SIG-M5 (cell line): ENCODE measurements around the gene BFSP2.
"Not testable (repeated sequence)": the region's sequence is repeated elsewhere in the genome, so short reads cannot be mapped to it uniquely, and the experiment has no call there.

Experiments used
- DNase-seq: peaks from one replicate; lab custom pipeline; 2025; lab: John Stamatoyannopoulos, UW

Gene BFSP2

DNA sequence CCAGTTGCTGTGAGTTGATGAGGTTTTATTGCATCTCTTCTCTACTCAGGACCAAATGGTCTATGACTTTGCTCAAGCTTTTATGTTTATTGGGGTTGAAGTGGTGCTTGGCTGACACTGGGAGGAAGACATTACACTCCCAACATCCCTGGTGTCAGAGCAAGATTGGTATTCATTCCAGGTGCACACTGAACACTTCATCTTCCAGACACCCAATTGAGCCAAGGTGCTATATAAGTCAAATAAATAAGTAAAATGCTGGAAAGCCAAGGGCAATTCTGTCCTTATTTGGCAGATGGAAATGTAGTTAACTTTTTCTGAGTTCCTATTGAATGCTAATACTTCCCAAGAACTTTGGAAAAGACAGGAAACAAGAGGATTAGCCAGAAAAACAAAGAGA, 120.4 kb downstream of the BFSP2 start:
- DNase-seq, result no peak

DNA sequence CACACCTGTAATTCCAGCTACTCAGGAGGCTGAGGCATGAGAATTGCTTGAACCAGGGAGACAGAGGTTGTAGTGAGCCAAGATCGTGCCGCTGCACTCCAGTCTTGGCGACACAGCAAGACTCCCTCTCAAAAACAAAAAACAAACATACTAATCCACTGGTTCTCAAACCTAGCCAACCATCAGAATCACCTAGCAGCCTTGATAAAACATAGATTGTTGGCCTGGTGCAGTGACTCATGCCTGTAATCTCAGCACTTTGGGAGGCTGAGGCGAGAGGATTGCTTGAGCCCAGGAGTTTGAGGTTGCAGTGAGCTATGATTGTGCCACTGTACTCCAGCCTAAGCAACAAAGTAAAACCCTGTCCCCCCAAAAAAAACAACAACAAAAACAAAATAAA, 121.1 kb downstream of the BFSP2 start:
- DNase-seq, result not testable (repeated sequence)

DNA sequence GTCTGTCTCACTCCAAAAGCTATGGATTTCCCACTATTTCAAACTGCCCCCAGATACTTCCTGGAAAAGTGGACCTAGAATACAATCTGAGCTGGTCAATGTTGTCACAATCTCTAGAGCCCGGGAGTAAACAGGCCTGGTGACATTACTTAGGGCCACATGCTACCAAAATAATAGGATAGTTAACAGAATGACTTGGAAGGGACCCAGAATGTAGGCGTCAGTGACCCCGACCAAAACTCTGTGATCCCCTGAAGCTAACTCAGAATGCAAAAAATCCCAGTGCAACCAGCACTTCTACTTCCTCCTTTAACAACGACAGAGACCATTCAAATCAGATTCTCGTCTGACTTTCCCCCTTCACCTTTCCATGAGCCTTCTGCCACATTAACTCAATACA, 122.1 kb downstream of the BFSP2 start:
- DNase-seq, result no peak

- DNase-seq, result not testable (repeated sequence)
These were observed 123.9 kb downstream of the BFSP2 start for GRCh38 chr3:133523758-133524157.
